Measurements from ENCODE around the gene COL4A2. TPM values are rescaled to one million over a fixed set of nuclear protein-coding genes. Genes with fewer than 3 reads are reported as not detected.

The COL4A2 gene
- polyA plus RNA-seq, 2 of the 4 experiments (the other 2 are of a cell fraction): 46.9 to 119 TPM

- 70% methylated on average over 7 of the region's 7 CpGs for WGBS (ENCODE audit: missing lambda C conversion rate)
- peaks cover 4% of the 10 kb centered on the region; the same call in 2 of the 3 replicates for H3K9me3 ChIP-seq
- no peak for ATAC-seq
- H3K4me3 ChIP-seq: no peak overlapping the region
- no peak for DNase-seq (ENCODE audit: low read depth in 1 of 2, low spot score in 1 of 2)
- FAIRE-seq: no peak
- ChIA-PET CTCF (interaction anchor here (0.9 kb wide), 1 partner anchor 13 kb away, joined by 3 read pairs; the partner anchor contains the start of gene RAB20), POLR2A (no interaction called here)
- no peak for TF ChIP-seq BHLHE40 (IDR thresholded peaks at IDR 0.05; ENCODE audit: low read depth, low read length)
- no peak for TF ChIP-seq BCL3 (IDR thresholded peaks at IDR 0.05)
- no peak for TF ChIP-seq JUN (IDR thresholded peaks at IDR 0.05)
- TF ChIP-seq HOXB5 (CRISPR knock-in tag; IDR thresholded peaks at IDR 0.05): no peak
- no peak for TF ChIP-seq RAD21 (conservative IDR thresholded peaks at IDR 0.05 in 1 of 2, IDR thresholded peaks at IDR 0.05 in 1 of 2)
- no peak for TF ChIP-seq CEBPB (IDR thresholded peaks at IDR 0.05)
- TF ChIP-seq, protein P1, sequence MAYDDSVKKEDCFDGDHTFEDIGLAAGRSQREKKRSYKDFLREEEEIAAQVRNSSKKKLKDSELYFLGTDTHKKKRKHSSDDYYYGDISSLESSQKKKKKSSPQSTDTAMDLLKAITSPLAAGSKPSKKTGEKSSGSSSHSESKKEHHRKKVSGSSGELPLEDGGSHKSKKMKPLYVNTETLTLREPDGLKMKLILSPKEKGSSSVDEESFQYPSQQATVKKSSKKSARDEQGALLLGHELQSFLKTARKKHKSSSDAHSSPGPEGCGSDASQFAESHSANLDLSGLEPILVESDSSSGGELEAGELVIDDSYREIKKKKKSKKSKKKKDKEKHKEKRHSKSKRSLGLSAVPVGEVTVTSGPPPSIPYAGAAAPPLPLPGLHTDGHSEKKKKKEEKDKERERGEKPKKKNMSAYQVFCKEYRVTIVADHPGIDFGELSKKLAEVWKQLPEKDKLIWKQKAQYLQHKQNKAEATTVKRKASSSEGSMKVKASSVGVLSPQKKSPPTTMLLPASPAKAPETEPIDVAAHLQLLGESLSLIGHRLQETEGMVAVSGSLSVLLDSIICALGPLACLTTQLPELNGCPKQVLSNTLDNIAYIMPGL (CRISPR knock-in tag; IDR thresholded peaks at IDR 0.05; ENCODE audit: borderline replicate concordance): no peak
- no peak for TF ChIP-seq SMC3 (IDR thresholded peaks at IDR 0.05)
- no peak for TF ChIP-seq EHMT2 (IDR thresholded peaks at IDR 0.05; ENCODE audit: low read depth)
- no peak for TF ChIP-seq FOSB (CRISPR knock-in tag; IDR thresholded peaks at IDR 0.05)
- TF ChIP-seq CTCF (IDR thresholded peaks at IDR 0.05): no peak
- TF ChIP-seq EHF (CRISPR knock-in tag; IDR thresholded peaks at IDR 0.05): no peak
- no peak for TF ChIP-seq PHF8 (IDR thresholded peaks at IDR 0.05; ENCODE audit: borderline replicate concordance, low read depth)
- no peak for TF ChIP-seq FOXS1 (CRISPR knock-in tag; IDR thresholded peaks at IDR 0.05)
- TF ChIP-seq, protein P2, sequence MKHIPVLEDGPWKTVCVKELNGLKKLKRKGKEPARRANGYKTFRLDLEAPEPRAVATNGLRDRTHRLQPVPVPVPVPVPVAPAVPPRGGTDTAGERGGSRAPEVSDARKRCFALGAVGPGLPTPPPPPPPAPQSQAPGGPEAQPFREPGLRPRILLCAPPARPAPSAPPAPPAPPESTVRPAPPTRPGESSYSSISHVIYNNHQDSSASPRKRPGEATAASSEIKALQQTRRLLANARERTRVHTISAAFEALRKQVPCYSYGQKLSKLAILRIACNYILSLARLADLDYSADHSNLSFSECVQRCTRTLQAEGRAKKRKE (CRISPR knock-in tag; IDR thresholded peaks at IDR 0.05; ENCODE audit: low read depth): no peak
- TF ChIP-seq, protein P3, sequence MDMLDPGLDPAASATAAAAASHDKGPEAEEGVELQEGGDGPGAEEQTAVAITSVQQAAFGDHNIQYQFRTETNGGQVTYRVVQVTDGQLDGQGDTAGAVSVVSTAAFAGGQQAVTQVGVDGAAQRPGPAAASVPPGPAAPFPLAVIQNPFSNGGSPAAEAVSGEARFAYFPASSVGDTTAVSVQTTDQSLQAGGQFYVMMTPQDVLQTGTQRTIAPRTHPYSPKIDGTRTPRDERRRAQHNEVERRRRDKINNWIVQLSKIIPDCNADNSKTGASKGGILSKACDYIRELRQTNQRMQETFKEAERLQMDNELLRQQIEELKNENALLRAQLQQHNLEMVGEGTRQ (IDR thresholded peaks at IDR 0.05): no peak
- no peak for TF ChIP-seq RFX5 (IDR thresholded peaks at IDR 0.05)
- no peak for TF ChIP-seq ZFP36 (IDR thresholded peaks at IDR 0.05; ENCODE audit: borderline replicate concordance, partially characterized antibody)
- no peak for TF ChIP-seq ESRRA (IDR thresholded peaks at IDR 0.05; ENCODE audit: borderline replicate concordance, low read length)
- TF ChIP-seq NR3C1 (IDR thresholded peaks at IDR 0.05): no peak
- H3K27ac ChIP-seq: no peak overlapping the region
- no peak overlapping the region for H3K4me2 ChIP-seq
- peaks cover 12% of the 10 kb centered on the region for H3K4me1 ChIP-seq
Measured at GRCh38 chr13:110548891-110549794, 242.1 kb downstream of the COL4A2 start.
